SJSA1 (cell line): ENCODE measurements around the gene COL4A2. TPM values are rescaled to one million over a fixed set of nuclear protein-coding genes. Genes with fewer than 3 reads are reported as not detected.

Experiments used
- DNase-seq, 2 experiments: peaks; one replicate each; pipeline ENCODE4 v3.0.0-alpha.2; 2015 to 2020; ENCODE audit warnings: low spot score in 2 of 2, low read depth in 1 of 2
- H3K27ac ChIP-seq: fragments of 250-450 bp; sonication (Bioruptor Pico); 2 replicates; pipeline ENCODE4 v1.5.1; 2020; ENCODE audit warnings: mild to moderate bottlenecking, moderate library complexity
- H3K27me3 ChIP-seq: fragments of 250-450 bp; sonication (Bioruptor Pico); replicated peaks from 2 replicates; pipeline ENCODE4 v1.5.1; 2020; ENCODE audit warnings: mild to moderate bottlenecking, moderate library complexity
- H3K36me3 ChIP-seq: fragments of 250-450 bp; sonication (Bioruptor Pico); 2 replicates; pipeline ENCODE4 v1.5.1; 2020; ENCODE audit warnings: mild to moderate bottlenecking
- H3K4me1 ChIP-seq: fragments of 250-450 bp; sonication (Bioruptor Pico); replicated peaks from 2 replicates; pipeline ENCODE4 v1.6.1; 2021; ENCODE audit warnings: mild to moderate bottlenecking
- H3K4me3 ChIP-seq: fragments of 250-450 bp; sonication (Bioruptor Pico); 2 replicates; pipeline ENCODE4 v1.5.1; 2020; ENCODE audit warnings: mild to moderate bottlenecking
- H3K9me3 ChIP-seq: fragments of 250-450 bp; sonication (Bioruptor Pico); replicated peaks from 2 replicates; pipeline ENCODE4 v1.5.1; 2020; ENCODE audit warnings: mild to moderate bottlenecking
- total RNA-seq: library from RNA; depleted of rRNA; stranded (reverse); fragments of >200 nt; shearing (Covaris generic); gene quantifications from 2 replicates; pipeline ENCODE4 v1.2.3, GENCODE V29; 2014

Gene COL4A2
- total RNA-seq, 1 experiment from 2014 or later = 741 TPM

- Histone ChIP-seq H3K27ac (no peak overlapping the region), H3K4me1 (peaks cover 9% of the 10 kb centered on the region; the same call in 1 of the 2 replicates), H3K36me3 (peaks cover 62% of the 10 kb centered on the region), H3K9me3 (no peaks in the 10 kb centered on the region), H3K4me3 (no peak overlapping the region), H3K27me3 (no peaks in the 10 kb centered on the region)
- peak in 1 of 2 experiments; percentile 45 for DNase-seq
Observed at GRCh38 chr13:110431425-110432294, 124.6 kb downstream of the COL4A2 start.

- no peaks in the 10 kb centered on the region for H3K27me3 ChIP-seq
- H3K4me1 ChIP-seq = peaks cover 9% of the 10 kb centered on the region; the same call in 1 of the 2 replicates
- H3K4me3 ChIP-seq = no peak overlapping the region
- DNase-seq = no peak
- H3K27ac ChIP-seq = no peak overlapping the region
- peaks cover 67% of the 10 kb centered on the region for H3K36me3 ChIP-seq
- no peaks in the 10 kb centered on the region for H3K9me3 ChIP-seq
Observed at GRCh38 chr13:110432522-110432921, 125.4 kb downstream of the COL4A2 start.

GRCh38 chr13:110433014-110433413 is 125.9 kb downstream of the COL4A2 start:
- peak in 1 of 2 experiments; percentile 56 for DNase-seq
- H3K36me3 ChIP-seq = peaks cover 72% of the 10 kb centered on the region
- no peaks in the 10 kb centered on the region for H3K27me3 ChIP-seq
- H3K9me3 ChIP-seq = no peaks in the 10 kb centered on the region
- no peak overlapping the region for H3K27ac ChIP-seq
- peaks cover 9% of the 10 kb centered on the region; the same call in 1 of the 2 replicates for H3K4me1 ChIP-seq
- no peak overlapping the region for H3K4me3 ChIP-seq

- Histone ChIP-seq H3K4me3 (no peak overlapping the region), H3K9me3 (no peaks in the 10 kb centered on the region), H3K27me3 (no peaks in the 10 kb centered on the region), H3K36me3 (peaks cover 70% of the 10 kb centered on the region), H3K4me1 (peaks cover 9% of the 10 kb centered on the region; the same call in 1 of the 2 replicates), H3K27ac (no peak overlapping the region)
- DNase-seq = peak in 1 of 2 experiments; percentile 45
Observed at GRCh38 chr13:110434629-110435028, 127.5 kb downstream of the COL4A2 start.

- DNase-seq = no peak
- Histone ChIP-seq H3K4me1 (peaks cover 9% of the 10 kb centered on the region; the same call in 1 of the 2 replicates), H3K36me3 (peaks cover 71% of the 10 kb centered on the region)
Observed at GRCh38 chr13:110435331-110435730, 128.2 kb downstream of the COL4A2 start.

GRCh38 chr13:110436276-110436675 is 129.2 kb downstream of the COL4A2 start:
- DNase-seq = peak; percentile 56 to 67
- H3K36me3 ChIP-seq = peaks cover 69% of the 10 kb centered on the region
- no peak overlapping the region for H3K27ac ChIP-seq
- H3K9me3 ChIP-seq = no peaks in the 10 kb centered on the region
- H3K27me3 ChIP-seq = no peaks in the 10 kb centered on the region
- no peak overlapping the region for H3K4me3 ChIP-seq
- H3K4me1 ChIP-seq = peaks cover 9% of the 10 kb centered on the region; the same call in 1 of the 2 replicates

More at GRCh38 chr13:110435331-110435730, 128.2 kb downstream of the COL4A2 start:
- no peaks in the 10 kb centered on the region for H3K9me3 ChIP-seq
- no peaks in the 10 kb centered on the region for H3K27me3 ChIP-seq
- no peak overlapping the region for H3K4me3 ChIP-seq
- no peak overlapping the region for H3K27ac ChIP-seq

- no peaks in the 10 kb centered on the region for H3K27me3 ChIP-seq
- H3K36me3 ChIP-seq = peaks cover 67% of the 10 kb centered on the region
- no peak overlapping the region for H3K4me3 ChIP-seq
Observed at GRCh38 chr13:110436786-110437370, 129.8 kb downstream of the COL4A2 start.

GRCh38 chr13:110438211-110438610 is 131.1 kb downstream of the COL4A2 start:
- DNase-seq = peak in 1 of 2 experiments; percentile 66
- Histone ChIP-seq H3K4me1 (peaks cover 11% of the 10 kb centered on the region; the same call in 1 of the 2 replicates), H3K4me3 (no peak overlapping the region), H3K36me3 (peaks cover 61% of the 10 kb centered on the region), H3K27me3 (no peaks in the 10 kb centered on the region), H3K27ac (no peak overlapping the region), H3K9me3 (no peaks in the 10 kb centered on the region)

More at GRCh38 chr13:110436786-110437370, 129.8 kb downstream of the COL4A2 start:
- Histone ChIP-seq H3K4me1 (peaks cover 9% of the 10 kb centered on the region; the same call in 1 of the 2 replicates), H3K27ac (no peak overlapping the region), H3K9me3 (no peaks in the 10 kb centered on the region)
- peak in 1 of 2 experiments; percentile 54 for DNase-seq

- H3K4me1 ChIP-seq = peaks cover 17% of the 10 kb centered on the region
- DNase-seq = peak in 1 of 2 experiments; percentile 47
- H3K27me3 ChIP-seq = no peaks in the 10 kb centered on the region
- H3K4me3 ChIP-seq = no peak overlapping the region
- H3K27ac ChIP-seq = no peak overlapping the region
- no peaks in the 10 kb centered on the region for H3K9me3 ChIP-seq
- H3K36me3 ChIP-seq = peaks cover 57% of the 10 kb centered on the region
Observed at GRCh38 chr13:110438776-110439175, 131.7 kb downstream of the COL4A2 start.

GRCh38 chr13:110440946-110441731 is 134.1 kb downstream of the COL4A2 start:
- no peak overlapping the region for H3K4me3 ChIP-seq
- no peaks in the 10 kb centered on the region for H3K9me3 ChIP-seq
- peaks cover 62% of the 10 kb centered on the region for H3K36me3 ChIP-seq
- H3K27ac ChIP-seq = no peak overlapping the region
- H3K4me1 ChIP-seq = peaks cover 22% of the 10 kb centered on the region
- peak in 1 of 2 experiments; percentile 55 for DNase-seq
- H3K27me3 ChIP-seq = no peaks in the 10 kb centered on the region

GRCh38 chr13:110442930-110443621 is 136.0 kb downstream of the COL4A2 start:
- Histone ChIP-seq H3K27me3 (no peaks in the 10 kb centered on the region), H3K36me3 (peaks cover 64% of the 10 kb centered on the region), H3K4me1 (peaks cover 26% of the 10 kb centered on the region), H3K9me3 (no peaks in the 10 kb centered on the region), H3K4me3 (no peak overlapping the region), H3K27ac (no peak overlapping the region)
- DNase-seq = peak in 1 of 2 experiments; percentile 46

- no peaks in the 10 kb centered on the region for H3K27me3 ChIP-seq
- no peak overlapping the region for H3K4me3 ChIP-seq
- H3K4me1 ChIP-seq = peaks cover 33% of the 10 kb centered on the region
- no peaks in the 10 kb centered on the region for H3K9me3 ChIP-seq
- no peak overlapping the region for H3K27ac ChIP-seq
- H3K36me3 ChIP-seq = peaks cover 63% of the 10 kb centered on the region
- peak in 1 of 2 experiments; percentile 66 for DNase-seq
Observed at GRCh38 chr13:110443622-110444225, 136.6 kb downstream of the COL4A2 start.
